ENCODE measurements around the gene RBM20.
"Not testable (repeated sequence)": the region's sequence is repeated elsewhere in the genome, so short reads cannot be mapped to it uniquely, and the experiment has no call there.

Gene RBM20

DNA sequence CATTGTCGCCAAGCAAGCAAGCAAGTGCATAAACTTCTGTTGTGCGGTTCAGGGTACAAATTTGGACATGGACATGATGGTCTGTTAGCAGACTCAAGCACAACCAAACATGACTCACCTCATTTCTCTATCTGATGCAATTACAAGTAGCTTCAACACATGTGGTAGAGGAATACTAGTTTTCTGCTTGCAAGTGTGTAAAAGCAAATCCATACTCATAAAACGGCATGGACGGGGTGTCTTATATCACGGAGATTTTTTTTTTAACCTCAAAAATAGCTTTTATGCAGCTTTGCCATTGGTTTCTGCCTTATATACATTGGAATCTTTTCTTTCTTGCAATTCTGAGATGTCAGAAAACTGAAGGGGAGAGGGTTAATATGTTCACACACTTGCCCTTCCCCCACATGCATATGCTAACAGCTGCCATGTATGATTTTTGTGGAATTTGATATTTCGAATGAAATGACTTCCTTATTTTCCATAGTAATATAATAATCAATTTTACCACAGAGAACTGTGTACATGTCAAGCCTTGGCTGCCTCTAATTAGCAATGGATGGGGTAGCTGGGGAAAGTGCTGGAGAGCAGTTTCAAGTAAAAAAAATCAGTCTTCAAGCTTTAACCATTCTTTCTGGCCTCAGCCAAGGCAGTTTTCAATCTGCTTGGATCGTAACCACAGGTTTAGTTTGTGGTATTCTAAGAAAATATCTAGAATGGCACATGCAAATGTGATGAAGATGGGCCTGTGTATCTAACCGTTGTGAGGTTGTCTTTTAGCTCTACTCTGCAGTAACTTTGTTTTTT is 121.6 kb downstream of the RBM20 start:
- DNase-seq (ENCODE audit: low read depth): no peak

DNA sequence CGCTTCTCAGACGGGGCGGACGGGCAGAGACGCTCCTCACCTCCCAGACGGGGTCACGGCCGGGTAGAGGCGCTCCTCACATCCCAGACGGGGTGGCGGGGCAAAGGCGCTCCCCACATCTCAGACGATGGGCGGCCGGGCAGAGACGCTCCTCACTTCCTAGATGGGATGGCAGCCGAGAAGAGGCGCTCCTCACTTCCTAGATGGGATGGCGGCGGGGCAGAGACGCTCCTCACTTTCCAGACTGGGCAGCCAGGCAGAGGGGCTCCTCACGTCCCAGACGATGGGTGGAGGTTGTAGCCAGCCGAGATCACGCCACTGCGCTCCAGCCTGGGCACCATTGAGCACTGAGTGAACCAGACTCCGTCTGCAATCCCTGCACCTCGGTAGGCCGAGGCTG is 123.5 kb downstream of the RBM20 start:
- DNase-seq (ENCODE audit: low read depth): not testable (repeated sequence)

DNA sequence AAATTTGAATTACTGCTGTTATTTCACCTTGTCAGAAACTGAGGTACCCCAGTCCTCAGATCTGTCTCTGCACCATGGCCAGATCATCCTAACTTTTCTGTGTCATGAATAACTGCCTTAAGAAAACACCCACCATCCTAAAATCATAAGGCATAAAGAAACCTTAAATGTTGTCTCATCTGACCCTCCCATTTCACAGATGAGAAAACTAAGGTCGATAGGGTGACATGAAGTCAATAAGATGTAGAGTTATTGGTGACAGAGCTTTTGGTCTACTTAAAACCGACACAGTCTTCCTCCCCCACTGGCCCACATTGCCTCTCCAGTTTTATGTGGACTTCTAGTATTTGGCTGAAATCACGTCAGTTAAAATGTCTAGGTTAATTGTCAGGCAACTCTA is 126.1 kb downstream of the RBM20 start:
- DNase-seq (ENCODE audit: low read depth): no peak

DNA sequence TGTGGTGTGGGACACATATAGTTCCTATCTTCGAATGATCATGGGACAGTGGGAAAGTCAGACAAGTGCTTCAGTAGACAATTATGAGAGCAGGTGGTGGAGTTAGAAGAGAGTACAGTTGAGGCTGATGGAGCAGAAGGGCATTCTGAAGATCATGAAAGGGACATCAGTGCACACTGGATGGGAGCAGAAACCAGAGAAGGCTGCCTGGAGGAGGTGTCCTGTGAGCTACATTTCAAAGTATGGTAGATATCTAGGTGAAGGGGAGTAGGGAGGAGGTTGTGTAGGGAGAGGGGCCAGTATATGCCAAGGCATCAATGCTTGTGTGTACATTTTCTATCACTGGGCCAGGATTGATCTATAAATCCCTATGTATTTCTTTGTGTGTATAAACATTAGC is 127.3 kb downstream of the RBM20 start:
- no peak for DNase-seq (ENCODE audit: low read depth)

DNA sequence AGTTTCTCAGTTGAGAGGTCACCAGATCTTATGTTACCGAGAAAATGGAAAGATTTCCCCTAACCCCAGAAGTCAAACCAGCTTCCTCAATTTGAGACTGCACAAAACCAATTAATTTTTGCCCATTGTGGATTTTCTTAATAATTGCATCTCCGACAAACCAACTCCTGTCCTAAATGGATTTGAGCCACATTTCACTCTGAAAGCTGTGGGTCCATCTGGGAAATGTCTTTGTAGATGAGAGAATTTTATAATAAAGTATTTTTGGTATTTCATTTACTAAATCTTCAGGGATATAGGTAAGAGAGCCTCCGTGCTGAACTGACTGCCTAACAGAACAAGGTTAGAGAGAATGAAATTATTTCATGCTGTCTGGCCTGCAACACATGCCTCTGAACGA is 127.9 kb downstream of the RBM20 start:
- no peak for DNase-seq (ENCODE audit: low read depth)

DNA sequence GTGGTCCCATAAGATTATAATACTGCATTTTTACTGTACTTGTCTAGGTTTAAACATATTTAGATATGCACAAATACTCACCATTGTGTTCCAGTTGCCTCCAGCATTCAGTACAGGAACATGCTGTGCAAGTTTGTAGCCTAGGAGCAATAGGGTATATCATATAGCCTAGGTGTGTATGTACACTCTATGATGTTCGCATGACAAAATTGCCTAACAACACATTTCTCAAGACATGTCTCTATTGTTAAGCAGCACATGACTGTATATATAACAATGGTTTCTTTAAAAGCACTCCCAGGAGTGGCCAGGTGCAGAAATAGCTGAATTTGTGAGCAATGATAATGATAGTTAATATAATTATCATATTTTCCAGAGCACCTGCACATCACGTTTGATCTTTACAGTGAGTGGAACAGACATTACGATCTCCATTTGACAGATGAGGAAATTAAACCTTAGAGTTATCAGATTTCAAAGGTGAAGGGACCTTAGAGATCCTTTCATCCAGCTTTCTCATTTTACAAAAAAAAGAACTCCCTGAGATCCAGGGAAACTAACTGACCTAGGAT is 128.4 kb downstream of the RBM20 start:
- DNase-seq (ENCODE audit: low read depth): no peak

DNA sequence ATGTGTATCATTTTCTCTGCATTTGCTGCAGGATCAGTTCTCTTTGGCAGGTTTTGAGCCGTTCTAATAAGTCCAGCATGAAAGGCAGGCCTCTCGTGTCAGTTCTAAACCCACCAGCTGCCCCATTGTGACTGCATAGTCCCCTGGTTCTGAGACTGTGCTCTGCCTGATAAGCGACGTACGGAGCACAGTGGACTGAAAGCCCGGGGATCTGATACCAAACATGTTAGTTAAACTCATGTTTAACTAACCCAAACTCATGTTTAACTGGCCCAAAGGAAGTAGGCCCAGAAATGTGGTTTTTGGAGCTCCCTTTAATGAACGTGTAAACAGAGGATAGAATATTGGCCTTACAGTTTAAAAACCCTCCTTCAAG is 129.5 kb downstream of the RBM20 start:
- DNase-seq (ENCODE audit: low read depth): no peak

DNA sequence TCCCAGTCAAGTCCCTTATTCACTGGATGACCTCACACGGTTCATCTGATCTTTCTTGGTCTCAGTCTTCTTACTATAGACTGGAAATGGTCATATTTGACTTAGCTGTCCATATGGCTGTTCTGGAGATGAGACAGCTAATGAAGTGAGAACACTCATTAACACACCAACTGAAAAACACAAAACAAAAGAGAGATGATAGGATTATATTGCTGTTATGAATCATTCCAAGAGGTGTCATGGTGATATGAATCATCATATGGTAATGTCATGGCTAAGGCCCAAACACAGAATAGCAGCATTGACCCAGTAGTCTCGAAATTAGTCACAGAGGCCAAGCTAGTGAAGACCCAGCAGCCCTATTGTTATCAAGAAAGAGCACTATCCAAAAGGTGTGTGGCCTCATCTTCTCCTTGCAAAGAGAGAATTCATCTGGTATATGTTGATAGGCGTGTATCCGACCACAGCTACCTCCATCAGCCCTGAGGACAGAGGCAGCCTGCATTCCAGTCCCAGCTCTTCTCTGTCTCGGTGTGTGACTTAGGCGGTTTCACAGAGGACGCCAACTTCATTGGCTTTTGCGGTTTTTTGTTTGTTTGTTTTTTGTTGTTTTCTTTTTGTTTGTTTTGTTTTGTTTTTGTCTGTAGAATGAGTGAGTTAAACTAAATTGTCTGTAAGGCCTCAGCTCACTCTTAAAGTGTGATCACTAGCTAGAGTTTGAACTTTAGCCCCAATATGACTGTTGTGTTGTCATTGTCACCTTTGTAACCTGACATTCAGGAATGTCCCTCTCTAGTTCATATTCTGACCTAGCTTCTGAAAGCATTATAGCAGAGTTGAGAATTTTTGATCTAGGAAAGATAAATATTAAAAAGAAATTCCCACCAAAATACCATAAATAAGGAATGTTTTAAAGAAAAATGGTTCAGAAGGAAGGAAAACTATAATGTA is 130.2 kb downstream of the RBM20 start:
- DNase-seq (ENCODE audit: low read depth): no peak

DNA sequence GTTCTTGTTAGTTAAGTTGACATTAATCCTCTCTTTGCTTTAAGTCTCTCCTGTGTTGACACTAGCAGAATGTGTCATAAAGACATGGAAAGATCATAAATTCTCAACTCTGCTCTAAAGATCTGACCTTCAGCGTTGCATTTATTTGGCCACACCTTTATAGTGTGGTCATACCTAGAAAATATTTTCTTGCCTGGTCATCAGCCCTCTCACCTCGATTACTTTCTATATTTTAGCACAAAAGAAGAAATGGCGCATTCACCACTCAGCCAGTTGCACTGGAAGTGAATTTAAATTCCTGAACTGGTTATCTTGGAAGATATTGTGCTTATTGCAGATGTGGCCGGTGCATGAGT is 130.9 kb downstream of the RBM20 start:
- DNase-seq (ENCODE audit: low read depth): no peak

DNA sequence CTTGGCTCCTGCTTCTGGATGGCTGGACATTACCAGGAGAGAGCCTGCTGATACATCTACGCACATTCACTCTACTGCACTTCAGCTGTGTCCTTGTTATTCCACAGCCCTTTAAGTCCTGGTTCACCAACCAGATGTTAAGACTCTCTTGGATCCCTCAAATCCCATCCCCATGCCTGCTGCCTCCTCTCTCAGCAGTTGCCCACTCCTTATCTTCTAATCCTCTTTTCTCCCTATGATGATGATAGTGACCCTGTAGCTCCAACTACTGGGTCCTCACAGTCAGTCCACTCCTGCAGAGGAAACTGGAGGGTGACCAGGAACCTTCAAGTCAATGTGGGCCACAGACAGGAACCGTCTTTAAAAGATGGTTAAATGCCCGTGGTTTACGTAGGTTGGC is 131.3 kb downstream of the RBM20 start:
- no peak for DNase-seq (ENCODE audit: low read depth)

DNA sequence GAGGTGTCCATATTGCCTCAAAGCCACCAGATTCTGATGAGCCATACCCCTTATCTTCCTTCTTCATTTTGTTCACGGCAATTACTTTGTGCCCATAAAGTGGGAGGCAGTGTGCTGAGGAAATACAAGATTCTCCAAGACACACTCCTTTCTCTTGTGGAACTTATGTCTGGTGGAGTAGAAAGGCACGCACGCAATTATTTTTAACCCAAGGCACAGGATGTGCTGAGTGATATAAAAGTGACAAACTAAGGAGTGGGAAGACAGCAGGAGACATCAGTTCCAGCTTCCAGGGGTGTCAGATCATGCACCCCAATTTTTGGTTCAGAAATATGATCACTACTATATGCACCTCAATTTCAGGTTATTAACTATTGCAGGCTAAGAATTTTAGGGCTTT is 132.9 kb downstream of the RBM20 start:
- DNase-seq (ENCODE audit: low read depth): no peak

DNA sequence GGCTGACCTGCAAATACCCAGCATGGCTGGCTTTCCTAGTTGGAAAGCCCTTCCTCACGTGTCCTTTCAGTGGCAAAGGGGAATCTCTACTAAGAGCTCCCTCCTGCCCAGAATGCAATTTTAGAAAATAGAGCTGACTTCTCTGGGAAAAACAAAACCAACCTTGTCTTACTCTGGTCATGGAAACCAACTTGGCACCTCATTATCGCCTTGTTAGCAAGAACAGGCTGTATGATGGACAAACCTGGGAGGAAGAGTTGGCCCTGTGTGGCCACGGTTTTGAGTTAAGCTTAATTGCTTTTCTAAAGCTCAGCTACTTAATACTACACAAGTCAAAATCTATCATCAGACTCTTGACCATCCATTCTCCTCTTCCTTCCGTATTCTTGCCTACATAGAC is 133.5 kb downstream of the RBM20 start:
- DNase-seq (ENCODE audit: low read depth): no peak

DNA sequence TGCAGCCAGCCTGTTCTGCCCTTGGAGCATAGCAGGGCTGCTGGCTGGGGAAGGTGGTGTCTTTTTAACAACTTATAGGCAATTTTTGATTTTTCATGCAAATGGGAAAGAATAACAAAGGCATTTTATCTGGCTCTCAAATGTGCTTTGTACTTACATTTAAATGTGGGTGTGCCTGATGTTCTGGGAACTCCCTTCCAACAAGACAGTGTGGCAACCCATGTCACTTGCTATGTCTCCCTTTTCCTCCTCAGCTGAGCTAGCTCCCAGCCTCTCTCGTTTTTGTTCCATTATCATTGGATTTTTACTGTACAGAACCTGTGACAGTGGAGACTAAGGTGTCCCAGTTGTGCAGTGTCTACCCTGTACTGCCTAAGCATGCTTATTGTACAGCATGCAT is 134.1 kb downstream of the RBM20 start:
- no peak for DNase-seq (ENCODE audit: low read depth)

DNA sequence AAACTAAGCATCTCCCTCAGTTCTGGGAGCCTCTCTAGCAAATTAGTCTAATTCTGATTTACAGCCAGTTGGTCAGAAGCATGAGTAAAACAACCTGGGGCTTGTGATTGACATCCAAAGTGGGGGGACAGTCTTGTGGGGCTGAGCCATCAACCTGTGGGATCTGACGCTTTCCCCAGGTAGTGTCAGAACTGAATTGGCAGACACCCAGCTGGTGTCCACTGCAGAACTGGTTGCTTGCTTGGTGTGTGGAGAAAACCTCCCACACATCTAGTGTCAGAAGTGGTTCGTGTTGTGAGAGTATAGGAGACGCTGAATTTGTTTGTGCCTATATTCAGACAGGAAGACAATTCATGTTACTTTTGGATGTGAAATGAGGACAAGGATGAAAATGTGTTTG is 135.4 kb downstream of the RBM20 start:
- DNase-seq (ENCODE audit: low read depth): no peak

DNA sequence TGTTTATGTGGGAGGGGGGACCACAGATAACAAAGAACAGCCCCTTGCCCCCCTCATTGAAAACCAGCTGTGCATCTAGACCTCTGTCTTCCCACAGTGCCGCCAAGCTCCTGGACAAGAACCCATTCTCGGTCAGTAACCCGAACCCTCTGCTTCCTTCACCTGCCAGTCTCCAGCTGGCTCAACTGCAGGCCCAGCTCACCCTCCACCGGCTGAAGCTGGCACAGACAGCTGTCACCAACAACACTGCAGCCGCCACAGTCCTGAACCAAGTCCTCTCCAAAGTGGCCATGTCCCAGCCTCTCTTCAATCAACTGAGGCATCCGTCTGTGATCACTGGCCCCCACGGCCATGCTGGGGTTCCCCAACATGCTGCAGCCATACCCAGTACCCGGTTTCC is 136.6 kb downstream of the RBM20 start:
- DNase-seq (ENCODE audit: low read depth): no peak

DNA sequence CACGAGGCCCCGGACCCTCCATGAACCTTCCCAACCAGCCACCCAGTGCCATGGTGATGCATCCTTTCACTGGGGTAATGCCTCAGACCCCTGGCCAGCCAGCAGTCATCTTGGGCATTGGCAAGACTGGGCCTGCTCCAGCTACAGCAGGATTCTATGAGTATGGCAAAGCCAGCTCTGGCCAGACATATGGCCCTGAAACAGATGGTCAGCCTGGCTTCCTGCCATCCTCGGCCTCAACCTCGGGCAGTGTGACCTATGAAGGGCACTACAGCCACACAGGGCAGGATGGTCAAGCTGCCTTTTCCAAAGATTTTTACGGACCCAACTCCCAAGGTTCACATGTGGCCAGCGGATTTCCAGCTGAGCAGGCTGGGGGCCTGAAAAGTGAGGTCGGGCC is 137.0 kb downstream of the RBM20 start:
- no peak for DNase-seq (ENCODE audit: low read depth)

DNA sequence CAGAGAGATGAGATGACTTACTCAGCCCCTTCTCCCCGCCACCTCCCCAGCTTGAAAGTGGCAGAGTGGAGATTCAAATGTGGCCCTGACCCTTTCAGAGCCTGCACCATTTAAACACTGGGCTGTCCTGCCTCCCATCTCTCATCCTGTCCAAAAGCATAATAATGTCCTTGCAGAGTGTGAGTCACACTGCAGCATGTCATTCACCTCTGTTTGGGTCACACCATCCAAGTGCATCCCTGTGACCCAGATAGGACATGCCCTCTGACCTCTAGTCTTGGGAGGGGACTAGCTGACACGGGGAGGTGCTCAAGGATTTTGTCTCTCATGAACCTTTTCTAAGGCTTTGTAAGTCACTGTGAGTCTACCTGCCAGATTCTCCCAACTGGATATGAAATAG is 138.5 kb downstream of the RBM20 start:
- no peak for DNase-seq (ENCODE audit: low read depth)

DNA sequence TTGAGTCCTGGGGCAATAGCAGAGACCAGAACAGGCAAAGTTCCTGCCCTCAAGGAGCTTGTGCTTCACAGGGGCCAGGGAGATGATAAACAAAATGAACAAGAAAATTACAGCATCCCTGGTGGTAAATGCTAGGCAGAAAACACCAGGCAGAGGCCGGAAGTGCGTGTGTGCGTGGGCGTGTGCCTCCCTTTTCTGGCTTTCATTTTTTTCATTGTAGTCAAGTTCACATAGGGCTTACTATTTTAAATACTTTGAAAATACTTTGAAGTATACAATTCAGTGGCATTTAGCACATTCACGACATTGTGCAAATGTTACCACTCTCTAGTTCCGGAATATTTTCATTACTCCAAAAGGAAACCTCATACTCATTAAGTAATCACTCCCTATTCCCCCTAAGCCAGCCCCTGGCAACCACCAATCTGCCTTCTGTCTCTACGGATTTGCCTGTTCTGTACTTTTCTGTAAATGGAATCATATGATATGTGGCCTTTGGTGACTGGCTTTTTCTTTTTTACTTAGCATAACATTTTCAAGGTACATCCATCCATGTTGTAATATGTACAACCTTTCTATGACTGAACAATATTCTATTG is 139.5 kb downstream of the RBM20 start:
- peak; percentile 39 for DNase-seq (ENCODE audit: low read depth)

DNA sequence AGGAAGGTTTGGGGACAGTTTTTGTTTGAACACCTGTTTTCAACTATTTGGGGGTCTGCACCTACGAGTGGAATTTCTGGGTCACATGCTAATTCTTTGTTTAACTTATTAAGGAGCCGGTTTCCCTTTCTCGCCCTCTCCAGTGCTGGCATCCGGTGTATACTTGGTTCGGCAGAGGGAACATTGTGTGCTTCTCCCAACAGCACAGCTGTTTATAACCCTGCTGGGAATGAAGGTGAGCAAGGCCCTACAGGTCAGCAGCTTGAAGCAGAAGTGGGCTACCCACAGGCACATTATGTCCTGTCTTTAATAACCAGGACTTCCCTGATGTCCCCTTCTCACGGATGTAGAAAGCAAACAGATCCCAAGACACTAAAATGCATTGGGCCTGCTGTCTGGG is 140.1 kb downstream of the RBM20 start:
- DNase-seq (ENCODE audit: low read depth): no peak

DNA sequence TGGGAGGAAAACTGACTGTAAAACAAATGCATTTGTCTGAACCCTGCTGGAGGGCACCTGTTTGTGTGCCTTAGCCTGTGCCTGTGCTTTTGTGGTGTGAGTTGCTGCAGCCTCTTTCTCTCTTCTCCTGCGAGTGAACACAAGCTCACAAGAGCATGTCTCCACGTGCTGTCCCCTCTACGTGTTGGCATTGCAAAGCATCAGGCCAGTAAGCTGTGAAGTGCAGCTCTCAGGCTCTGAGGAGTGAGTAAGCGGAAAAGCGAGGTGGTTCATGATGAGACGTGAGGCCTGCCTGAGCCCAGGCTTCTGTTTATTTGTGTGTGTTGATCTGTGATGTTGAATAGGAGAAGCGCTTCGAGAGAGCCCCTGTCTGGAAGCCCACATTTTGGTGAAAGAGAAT is 142.0 kb downstream of the RBM20 start:
- no peak for DNase-seq (ENCODE audit: low read depth)

DNA sequence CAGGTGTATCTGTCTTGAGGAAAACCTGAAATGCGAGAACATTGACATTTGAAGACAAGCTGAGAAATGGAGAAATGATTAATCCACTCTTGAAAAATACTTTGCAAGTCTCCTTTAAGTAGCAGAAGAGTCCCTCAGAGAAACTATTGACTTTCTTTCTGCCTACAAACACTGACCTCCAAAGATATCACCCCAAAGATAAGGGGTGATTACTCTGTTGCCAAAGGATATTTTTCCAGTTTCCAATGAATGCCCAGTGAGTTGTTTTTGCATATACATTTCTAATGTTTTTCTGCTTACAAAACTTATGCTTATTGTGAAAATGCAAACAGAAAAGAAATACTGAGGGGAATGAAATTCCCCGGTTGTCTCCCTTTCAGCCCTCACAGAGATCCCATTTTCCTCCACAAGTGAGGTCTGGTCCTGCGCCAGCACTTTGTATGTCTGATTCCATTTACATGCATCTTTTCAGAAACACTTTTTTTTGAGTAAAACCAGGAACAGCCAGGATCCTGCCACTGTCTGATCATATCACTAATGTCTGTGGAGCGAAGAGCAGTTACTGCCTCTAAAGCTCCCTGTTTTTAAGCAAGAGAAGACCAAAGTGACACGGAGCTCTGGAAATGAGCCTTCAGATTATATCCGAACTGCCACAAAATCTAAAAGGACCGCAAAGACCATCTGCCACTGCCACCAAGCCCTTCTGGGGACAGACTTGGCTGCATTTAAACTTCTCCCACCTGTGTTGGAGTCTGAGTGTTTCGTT is 144.7 kb downstream of the RBM20 start:
- no peak for DNase-seq (ENCODE audit: low read depth)
